Regular cardiac myocyte (primary cell): Measurements from ENCODE around the gene DPP10. TPM values are rescaled to one million over a fixed set of nuclear protein-coding genes. Genes with fewer than 3 reads are reported as not detected.

ENCODE experiments used
- total RNA-seq: library from RNA; depleted of rRNA; stranded (reverse); fragments of >200 nt; gene quantifications from 2 replicates; pipeline ENCODE4 v1.2.3, GENCODE V29; 2014

DPP10 gene
- total RNA-seq: not detected in 2 replicates

GRCh38 chr2:114442510-114442909 lies at the start of gene DPP10:
Gene DPP10, plus strand, starts transcription at chr2:114442641.

